NCI-H2171 (cell line): ENCODE measurements around the gene CFAP70.
A peak's percentile ranks its signal among the peaks of the same experiment; 100 is the strongest.
"Not testable (repeated sequence)": the region's sequence is repeated elsewhere in the genome, so short reads cannot be mapped to it uniquely, and the experiment has no call there.

Source experiments
- DNase-seq: peaks from one replicate; lab custom pipeline; 2025; lab: John Stamatoyannopoulos, UW

CFAP70 gene

GRCh38 chr10:73358331-73359279 is at the start of gene CFAP70:
CFAP70 (minus strand) TSS chr10:73358864; CDS start chr10:73354796, 4,068 bp downstream.
- DNase-seq: peak; percentile 88

GRCh38 chr10:73408061-73408460 is 49.4 kb upstream of the CFAP70 start:
- DNase-seq: no peak

GRCh38 chr10:73407495-73407894 is 48.8 kb upstream of the CFAP70 start:
- no peak for DNase-seq

GRCh38 chr10:73406846-73407245 is 48.2 kb upstream of the CFAP70 start:
- DNase-seq: no peak

GRCh38 chr10:73405556-73405955 is 46.9 kb upstream of the CFAP70 start:
- DNase-seq: no peak

- no peak for DNase-seq
Observed at GRCh38 chr10:73404690-73405089, 46.0 kb upstream of the CFAP70 start.

- DNase-seq: no peak
Observed at GRCh38 chr10:73401636-73402035, 43.0 kb upstream of the CFAP70 start.

GRCh38 chr10:73399063-73399462 is 40.4 kb upstream of the CFAP70 start:
- DNase-seq: no peak

GRCh38 chr10:73398024-73398423 is 39.4 kb upstream of the CFAP70 start:
- no peak for DNase-seq

- not testable (repeated sequence) for DNase-seq
Observed at GRCh38 chr10:73394325-73394724, 35.7 kb upstream of the CFAP70 start.

GRCh38 chr10:73388228-73388627 is 29.6 kb upstream of the CFAP70 start:
- no peak for DNase-seq

GRCh38 chr10:73386583-73386982 is 27.9 kb upstream of the CFAP70 start:
- DNase-seq: no peak

GRCh38 chr10:73379064-73379748 is 20.5 kb upstream of the CFAP70 start:
- DNase-seq: no peak

GRCh38 chr10:73376679-73377078 is 18.0 kb upstream of the CFAP70 start:
- no peak for DNase-seq

- no peak for DNase-seq
Observed at GRCh38 chr10:73368238-73368637, 9.6 kb upstream of the CFAP70 start.

- DNase-seq: no peak
Observed at GRCh38 chr10:73366381-73367298, 8.0 kb upstream of the CFAP70 start.

GRCh38 chr10:73364964-73365363 is 6.3 kb upstream of the CFAP70 start:
- DNase-seq: no peak

- DNase-seq: no peak
Observed at GRCh38 chr10:73359492-73359891, 828 bp upstream of the CFAP70 start.

- no peak for DNase-seq
Observed at GRCh38 chr10:73357821-73358220, 843 bp downstream of the CFAP70 start.

GRCh38 chr10:73357166-73357565 is 1.5 kb downstream of the CFAP70 start:
- DNase-seq: no peak

GRCh38 chr10:73344269-73344668 is 14.4 kb downstream of the CFAP70 start:
- no peak for DNase-seq

GRCh38 chr10:73340121-73340520 is 18.5 kb downstream of the CFAP70 start:
- DNase-seq: no peak
